Stimulated activated CD4-positive, alpha-beta T cell treated with anti-CD3 and anti-CD28 coated beads, TNF-alpha, amount 100 ng/mL, for 1 hour (primary cell): ENCODE results near the gene TNXB.
"Not testable (repeated sequence)": the region's sequence is repeated elsewhere in the genome, so short reads cannot be mapped to it uniquely, and the experiment has no call there.

Experiments used
- DNase-seq, 3 donors: peaks; one replicate each; pipeline ENCODE4 v3.0.0-alpha.2; 2020; ENCODE audit warnings: low read depth in 3 of 3, low spot score in 1 of 3

The TNXB gene

DNA sequence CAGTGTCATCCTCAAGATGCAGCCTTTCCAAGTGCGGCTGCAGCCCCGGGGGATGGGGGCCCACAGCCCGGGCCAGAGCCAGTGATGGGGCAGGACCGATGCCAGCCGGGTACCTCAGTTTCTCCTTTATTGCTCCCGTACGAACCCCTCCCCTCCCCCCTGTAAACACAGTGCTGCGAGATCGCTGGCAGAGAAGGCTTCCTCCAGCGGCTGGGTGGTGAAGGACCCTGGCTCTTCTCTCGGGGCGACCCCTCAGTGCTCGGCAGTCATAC, 68.2 kb downstream of the TNXB start:
- DNase-seq = not testable (repeated sequence)

DNA sequence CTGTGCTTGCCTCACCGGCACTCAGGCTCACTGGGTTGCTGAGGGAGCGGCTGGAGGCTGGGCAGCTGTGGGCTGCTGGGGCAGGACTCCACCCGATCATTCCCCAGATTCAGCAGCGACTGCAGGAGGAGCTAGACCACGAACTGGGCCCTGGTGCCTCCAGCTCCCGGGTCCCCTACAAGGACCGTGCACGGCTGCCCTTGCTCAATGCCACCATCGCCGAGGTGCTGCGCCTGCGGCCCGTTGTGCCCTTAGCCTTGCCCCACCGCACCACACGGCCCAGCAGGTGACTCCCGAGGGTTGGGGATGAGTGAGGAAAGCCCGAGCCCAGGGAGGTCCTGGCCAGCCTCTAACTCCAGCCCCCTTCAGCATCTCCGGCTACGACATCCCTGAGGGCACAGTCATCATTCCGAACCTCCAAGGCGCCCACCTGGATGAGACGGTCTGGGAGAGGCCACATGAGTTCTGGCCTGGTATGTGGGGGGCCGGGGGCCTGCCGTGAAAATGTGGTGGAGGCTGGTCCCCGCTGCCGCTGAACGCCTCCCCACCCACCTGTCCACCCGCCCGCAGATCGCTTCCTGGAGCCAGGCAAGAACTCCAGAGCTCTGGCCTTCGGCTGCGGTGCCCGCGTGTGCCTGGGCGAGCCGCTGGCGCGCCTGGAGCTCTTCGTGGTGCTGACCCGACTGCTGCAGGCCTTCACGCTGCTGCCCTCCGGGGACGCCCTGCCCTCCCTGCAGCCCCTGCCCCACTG, 68.7 kb downstream of the TNXB start:
- not testable (repeated sequence) for DNase-seq

DNA sequence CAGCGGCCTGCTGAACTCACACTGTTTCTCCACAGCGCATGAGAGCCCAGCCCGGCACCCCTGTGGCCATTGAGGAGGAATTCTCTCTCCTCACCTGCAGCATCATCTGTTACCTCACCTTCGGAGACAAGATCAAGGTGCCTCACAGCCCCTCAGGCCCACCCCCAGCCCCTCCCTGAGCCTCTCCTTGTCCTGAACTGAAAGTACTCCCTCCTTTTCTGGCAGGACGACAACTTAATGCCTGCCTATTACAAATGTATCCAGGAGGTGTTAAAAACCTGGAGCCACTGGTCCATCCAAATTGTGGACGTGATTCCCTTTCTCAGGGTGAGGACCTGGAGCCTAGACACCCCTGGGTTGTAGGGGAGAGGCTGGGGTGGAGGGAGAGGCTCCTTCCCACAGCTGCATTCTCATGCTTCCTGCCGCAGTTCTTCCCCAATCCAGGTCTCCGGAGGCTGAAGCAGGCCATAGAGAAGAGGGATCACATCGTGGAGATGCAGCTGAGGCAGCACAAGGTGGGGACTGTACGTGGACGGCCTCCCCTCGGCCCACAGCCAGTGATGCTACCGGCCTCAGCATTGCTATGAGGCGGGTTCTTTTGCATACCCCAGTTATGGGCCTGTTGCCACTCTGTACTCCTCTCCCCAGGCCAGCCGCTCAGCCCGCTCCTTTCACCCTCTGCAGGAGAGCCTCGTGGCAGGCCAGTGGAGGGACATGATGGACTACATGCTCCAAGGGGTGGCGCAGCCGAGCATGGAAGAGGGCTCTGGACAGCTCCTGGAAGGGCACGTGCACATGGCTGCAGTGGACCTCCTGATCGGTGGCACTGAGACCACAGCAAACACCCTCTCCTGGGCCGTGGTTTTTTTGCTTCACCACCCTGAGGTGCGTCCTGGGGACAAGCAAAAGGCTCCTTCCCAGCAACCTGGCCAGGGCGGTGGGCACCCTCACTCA, 69.5 kb downstream of the TNXB start:
- DNase-seq = not testable (repeated sequence)

DNA sequence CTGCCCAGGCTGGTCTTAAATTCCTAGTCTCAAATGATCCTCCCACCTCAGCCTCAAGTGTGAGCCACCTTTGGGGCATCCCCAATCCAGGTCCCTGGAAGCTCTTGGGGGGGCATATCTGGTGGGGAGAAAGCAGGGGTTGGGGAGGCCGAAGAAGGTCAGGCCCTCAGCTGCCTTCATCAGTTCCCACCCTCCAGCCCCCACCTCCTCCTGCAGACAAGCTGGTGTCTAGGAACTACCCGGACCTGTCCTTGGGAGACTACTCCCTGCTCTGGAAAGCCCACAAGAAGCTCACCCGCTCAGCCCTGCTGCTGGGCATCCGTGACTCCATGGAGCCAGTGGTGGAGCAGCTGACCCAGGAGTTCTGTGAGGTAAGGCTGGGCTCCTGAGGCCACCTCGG, 70.3 kb downstream of the TNXB start:
- not testable (repeated sequence) for DNase-seq

DNA sequence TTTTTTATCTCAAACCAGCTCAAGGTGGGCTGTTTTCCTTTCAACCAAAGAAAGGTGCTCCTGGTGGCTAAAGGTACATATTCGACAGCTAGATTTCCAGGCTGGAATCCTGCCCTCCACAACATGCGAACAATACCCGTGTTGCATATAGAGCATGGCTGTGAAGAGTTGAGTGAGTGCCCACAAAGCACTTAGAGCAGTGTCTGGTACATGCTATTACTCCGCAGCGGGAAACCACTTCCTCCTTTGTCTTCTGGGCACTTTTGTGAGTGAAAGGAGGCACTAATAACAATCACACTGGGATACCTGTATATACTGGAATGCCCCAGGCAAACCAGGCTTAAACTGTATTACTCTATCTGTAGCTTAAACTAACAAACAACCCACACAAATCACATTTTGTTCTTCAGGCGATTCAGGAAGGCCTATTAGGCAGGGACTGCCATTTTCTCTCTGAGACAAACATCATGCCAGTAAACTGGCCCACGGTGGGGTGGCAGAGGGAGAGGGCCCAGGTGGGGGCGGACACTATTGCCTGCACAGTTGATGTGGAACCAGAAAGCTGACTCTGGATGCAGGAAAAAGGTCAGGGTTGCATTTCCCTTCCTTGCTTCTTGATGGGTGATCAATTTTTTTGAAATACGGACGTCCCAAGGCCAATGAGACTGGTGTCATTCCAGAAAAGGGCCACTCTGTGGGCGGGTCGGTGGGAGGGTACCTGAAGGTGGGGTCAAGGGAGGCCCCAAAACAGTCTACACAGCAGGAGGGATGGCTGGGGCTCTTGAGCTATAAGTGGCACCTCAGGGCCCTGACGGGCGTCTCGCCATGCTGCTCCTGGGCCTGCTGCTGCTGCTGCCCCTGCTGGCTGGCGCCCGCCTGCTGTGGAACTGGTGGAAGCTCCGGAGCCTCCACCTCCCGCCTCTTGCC, 71.3 kb downstream of the TNXB start, which contains the start of gene CYP21A2:
TSS of gene CYP21A2 (plus strand) at position 818 of the 927 bp plus-strand sequence. CDS start at position 826, 8 bp downstream.
- DNase-seq = not testable (repeated sequence)

DNA sequence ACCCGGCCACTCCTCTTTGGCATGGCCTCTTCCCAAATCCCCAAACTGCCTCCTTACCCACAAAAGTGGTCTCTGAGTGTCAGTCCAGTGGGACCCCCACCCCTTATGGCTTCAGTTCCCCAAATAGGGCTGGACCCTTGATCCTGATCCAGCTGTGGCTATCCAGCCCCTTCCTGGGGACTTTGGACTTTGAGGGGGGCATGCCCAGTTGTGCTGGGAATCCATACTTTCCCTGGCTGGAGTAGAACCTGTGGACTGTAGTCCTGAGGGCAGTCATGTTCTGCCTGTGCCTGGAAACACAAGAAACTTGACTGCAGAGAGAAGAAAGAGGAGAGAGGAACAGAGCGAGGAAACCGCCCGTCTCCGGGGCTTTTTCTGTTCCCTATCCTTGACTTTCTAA, 72.0 kb downstream of the TNXB start:
- DNase-seq = not testable (repeated sequence)

DNA sequence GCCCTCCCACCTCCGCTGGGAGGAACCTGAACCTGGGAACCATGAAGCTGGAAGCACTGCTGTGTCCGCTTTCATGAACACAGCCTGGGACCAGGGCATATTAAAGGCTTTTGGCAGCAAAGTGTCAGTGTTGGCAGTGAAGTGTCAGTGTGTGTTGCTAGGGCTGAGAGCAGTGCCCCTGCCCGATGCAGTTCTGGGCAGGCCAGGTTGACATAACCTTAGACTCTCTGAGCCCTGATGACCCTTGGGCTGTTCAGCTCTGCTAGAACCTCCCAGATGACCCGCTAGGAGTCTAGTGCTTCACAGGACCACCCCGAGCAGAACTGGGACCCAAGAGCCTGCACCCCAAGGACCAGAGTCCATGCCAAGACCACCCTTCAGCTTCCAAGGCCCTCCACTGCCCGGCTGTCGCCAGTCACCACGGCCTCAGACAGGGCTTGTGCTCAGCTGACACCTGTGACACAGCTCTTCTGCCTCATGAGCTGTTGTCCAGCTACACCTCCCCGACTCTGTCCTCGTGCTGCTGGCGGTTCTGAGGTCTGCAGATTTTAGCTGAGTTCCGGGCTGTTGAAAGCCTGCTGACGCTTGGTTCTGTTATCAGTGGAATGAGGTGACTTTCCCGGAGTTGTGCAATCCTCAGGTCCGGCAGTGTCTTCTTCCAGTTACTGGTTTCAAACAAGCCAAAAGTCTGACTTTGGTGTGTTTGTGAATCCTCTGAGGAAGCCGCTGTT, 73.7 kb downstream of the TNXB start:
- not testable (repeated sequence) for DNase-seq

DNA sequence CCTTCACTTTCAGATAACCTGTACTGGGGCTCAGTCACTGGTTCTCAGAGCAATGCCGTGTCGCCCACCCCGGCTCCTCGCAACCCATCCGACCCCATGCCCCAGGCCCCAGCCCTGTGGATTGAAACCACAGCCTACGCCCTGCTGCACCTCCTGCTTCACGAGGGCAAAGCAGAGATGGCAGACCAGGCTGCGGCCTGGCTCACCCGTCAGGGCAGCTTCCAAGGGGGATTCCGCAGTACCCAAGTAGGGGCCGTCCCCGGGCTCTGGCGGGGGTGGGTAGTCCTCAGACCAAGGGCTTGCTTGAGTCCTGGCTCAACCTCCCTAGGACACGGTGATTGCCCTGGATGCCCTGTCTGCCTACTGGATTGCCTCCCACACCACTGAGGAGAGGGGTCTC, 79.6 kb downstream of the TNXB start:
- DNase-seq = not testable (repeated sequence)

DNA sequence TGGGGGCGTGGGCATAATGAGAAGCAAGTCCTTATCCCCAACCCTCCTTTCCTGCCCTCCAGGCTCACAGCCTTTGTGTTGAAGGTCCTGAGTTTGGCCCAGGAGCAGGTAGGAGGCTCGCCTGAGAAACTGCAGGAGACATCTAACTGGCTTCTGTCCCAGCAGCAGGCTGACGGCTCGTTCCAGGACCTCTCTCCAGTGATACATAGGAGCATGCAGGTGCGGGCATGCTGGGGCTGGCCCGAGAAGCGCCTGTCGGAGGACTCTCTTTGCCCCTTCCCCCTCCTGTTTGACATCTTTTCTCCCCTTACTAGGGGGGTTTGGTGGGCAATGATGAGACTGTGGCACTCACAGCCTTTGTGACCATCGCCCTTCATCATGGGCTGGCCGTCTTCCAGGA, 80.5 kb downstream of the TNXB start:
- not testable (repeated sequence) for DNase-seq

DNA sequence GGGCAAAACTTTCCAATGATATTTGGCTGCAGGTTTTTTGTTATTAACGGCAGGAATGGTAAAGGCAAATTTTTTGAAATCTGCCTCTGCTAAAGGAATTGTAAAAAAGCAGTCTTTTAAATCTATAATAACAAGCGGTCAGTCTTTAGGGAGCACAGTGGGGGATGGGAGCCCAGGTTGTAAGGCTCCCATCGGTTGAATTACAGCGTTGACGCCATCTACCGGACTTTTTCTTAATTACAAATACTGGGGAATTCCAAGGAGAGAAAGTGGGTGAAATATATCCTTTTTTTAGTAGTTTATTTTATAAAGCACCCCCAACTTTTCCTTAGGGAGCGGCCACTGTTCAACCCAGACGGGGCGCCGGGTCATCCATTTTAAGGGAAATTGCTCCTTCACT, 87.0 kb downstream of the TNXB start:
- DNase-seq = not testable (repeated sequence)

DNA sequence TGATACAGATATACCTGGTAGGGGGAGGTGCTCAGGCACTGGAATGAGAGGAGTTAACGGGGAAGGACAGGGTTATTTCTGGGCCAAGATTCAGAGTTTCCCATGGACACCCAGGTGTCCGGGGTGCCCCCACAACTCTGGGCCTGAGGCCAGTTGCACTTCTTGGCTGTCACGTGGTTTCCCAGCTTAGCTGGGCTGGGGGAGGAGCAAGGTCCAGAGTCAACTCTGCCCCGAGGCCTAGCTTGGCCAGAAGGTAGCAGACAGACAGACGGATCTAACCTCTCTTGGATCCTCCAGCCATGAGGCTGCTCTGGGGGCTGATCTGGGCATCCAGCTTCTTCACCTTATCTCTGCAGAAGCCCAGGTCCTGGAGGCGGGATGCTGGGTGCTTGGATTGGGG, 94.6 kb downstream of the TNXB start, which contains the start of gene C4B:
TSS of gene C4B (plus strand) at position 249 of the 400 bp plus-strand sequence. CDS start at position 300, 51 bp downstream.
- not testable (repeated sequence) for DNase-seq

DNA sequence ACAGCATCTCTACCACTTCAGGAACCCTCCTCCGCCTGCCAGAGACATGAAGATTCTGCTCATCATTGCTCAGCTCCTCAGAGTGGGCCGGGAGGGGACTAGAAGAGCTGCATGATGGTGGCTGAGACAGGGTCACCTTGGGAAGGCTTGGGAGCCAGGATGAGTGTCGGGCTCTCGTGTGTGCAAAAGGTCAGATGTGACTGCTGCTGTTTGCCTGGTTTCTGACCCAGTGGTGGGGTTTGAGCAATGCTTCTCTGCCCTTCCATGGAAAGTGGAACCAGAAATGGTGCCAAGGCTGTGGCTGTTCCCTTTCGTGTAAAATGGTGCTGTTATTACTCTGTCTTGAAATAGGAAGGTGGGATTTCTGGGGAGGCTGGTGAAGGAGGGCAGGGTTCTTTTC, 95.4 kb downstream of the TNXB start:
- not testable (repeated sequence) for DNase-seq

DNA sequence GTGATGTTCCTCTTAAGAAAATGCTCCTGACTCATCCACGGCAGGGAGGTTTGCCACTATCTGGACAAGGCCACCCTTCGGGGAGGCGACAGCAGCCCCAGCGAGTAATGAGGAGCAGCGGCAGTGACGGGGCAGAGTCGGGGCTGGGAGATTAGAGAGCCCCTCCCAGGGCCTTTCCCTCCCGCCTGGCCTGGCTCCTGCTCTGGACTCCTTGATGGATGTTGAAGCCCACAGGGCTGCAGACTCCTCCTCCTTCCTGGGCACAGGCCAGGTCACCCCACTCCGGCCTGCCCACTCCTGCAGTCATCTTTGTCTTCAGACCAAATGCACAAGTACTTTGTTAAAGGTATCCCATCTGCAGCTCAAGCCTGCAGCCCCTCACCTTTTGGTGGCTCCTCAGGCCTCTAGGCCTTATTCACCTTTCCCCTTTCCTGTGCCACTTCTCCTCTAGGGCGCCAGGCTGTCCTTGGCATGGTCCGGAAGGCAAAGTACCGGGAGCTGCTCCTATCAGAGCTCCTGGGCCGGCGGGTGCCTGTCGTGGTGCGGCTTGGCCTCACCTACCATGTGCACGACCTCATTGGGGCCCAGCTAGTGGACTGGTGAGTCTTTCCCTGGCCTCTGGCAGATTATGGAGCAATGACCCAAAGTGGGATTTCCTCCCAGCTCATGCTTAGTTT, 96.1 kb downstream of the TNXB start:
- DNase-seq = not testable (repeated sequence)

DNA sequence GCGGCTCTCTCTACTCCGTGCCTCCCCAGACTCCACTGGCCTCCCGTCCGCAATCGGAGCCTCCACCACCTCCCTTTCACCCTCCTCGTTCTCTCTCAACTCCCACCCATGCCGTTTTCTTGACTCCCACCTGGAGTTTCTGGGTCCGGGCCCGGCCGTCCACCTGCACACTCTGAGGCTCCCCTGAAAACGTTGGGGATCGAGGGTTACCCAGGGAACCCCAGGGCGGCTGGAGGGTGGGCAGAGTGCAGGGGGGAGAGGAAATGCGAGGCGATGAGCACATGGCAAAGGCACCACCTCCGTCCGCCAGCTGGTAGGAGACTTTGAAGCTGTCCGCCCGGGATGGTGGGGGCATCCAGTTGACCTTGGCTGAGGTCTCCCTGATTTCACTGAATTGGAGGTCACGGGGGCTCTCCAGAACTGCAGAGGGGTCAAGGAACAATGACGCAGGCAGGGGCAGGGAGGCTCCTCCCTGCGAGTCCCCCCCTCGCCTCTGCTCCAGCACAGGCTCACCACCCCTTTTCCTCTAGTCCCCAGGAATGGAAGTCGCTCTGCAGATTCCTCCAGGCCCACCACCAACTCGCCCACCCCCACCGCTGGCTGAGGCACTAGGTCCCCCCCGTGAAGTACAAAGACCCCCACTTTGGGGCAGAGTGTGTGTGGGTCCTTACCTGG, 98.1 kb downstream of the TNXB start:
- not testable (repeated sequence) for DNase-seq

DNA sequence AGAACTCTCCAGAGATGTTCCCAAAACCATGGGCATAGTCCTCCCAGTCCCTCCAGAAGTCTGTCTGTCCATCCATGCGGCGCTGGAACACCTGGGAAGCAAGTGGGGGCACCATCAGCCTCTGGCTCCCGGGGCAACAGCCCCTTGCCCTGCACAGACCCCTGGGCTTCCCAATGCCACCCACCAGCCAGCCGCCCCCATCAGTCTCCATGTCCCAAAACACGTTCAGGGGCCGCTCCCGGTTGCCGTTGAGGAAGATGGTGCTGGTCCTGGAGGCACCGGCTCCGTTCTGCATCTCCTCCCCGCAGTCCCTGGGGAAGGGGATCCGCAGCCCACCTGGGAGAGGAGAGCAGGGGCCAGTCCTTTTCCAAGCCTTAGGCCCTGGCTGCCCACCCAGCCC, 99.6 kb downstream of the TNXB start:
- DNase-seq = not testable (repeated sequence)

DNA sequence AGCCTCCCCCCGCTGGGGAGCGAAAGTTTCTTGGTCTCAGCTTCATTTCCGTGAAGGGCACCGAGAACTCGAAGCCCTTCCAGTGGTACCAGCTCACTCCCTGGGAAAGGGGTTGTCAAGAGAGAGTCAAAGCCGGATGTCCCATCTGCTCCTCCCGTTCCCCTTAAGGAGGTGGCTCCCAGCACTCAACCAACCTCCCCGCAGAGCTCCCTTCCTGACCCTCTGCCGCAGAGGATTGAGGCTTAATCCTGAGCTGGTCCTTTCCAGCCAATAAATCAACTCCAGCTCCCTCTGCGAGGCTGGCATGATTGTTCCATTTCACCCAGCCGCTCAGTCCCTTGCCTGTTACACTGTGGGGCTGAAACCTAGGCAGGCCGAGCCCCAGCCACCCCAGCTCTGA, 100.5 kb downstream of the TNXB start:
- not testable (repeated sequence) for DNase-seq

DNA sequence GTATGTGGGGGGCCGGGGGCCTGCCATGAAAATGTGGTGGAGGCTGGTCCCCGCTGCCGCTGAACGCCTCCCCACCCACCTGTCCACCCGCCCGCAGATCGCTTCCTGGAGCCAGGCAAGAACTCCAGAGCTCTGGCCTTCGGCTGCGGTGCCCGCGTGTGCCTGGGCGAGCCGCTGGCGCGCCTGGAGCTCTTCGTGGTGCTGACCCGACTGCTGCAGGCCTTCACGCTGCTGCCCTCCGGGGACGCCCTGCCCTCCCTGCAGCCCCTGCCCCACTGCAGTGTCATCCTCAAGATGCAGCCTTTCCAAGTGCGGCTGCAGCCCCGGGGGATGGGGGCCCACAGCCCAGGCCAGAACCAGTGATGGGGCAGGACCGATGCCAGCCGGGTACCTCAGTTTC, 101.1 kb downstream of the TNXB start:
- not testable (repeated sequence) for DNase-seq

DNA sequence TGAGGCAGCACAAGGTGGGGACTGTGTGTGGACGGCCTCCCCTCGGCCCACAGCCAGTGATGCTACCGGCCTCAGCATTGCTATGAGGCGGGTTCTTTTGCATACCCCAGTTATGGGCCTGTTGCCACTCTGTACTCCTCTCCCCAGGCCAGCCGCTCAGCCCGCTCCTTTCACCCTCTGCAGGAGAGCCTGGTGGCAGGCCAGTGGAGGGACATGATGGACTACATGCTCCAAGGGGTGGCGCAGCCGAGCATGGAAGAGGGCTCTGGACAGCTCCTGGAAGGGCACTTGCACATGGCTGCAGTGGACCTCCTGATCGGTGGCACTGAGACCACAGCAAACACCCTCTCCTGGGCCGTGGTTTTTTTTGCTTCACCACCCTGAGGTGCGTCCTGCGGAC, 102.1 kb downstream of the TNXB start:
- DNase-seq = not testable (repeated sequence)

DNA sequence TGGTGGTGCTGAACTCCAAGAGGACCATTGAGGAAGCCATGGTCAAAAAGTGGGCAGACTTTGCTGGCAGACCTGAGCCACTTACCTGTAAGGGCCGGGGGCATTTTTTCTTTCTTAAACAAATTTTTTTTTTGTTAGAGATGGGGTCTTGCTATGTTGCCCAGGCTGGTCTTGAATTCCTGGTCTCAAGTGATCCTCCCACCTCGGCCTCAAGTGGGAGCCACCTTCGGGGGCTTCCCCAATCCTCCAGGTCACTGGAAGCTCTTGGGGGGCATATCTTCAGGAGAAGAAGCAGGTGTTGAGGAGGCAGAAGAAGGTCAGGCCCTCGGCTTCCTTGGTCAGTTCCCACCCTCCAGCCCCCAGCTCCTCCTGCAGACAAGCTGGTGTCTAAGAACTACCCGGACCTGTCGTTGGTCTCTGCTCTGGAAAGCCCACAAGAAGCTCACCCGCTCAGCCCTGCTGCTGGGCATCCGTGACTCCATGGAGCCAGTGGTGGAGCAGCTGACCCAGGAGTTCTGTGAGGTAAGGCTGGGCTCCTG, 103.1 kb downstream of the TNXB start:
- not testable (repeated sequence) for DNase-seq
